Measurements from ENCODE around the gene SERPIND1. TPM values are rescaled to one million over a fixed set of nuclear protein-coding genes. Genes with fewer than 3 reads are reported as not detected.
"Not testable (repeated sequence)": the region's sequence is repeated elsewhere in the genome, so short reads cannot be mapped to it uniquely, and the experiment has no call there.

Gene SERPIND1
- total and polyA plus RNA-seq, 11 donors: 0.04 to 0.44 (median 0.15) TPM; not detected in 5

DNA sequence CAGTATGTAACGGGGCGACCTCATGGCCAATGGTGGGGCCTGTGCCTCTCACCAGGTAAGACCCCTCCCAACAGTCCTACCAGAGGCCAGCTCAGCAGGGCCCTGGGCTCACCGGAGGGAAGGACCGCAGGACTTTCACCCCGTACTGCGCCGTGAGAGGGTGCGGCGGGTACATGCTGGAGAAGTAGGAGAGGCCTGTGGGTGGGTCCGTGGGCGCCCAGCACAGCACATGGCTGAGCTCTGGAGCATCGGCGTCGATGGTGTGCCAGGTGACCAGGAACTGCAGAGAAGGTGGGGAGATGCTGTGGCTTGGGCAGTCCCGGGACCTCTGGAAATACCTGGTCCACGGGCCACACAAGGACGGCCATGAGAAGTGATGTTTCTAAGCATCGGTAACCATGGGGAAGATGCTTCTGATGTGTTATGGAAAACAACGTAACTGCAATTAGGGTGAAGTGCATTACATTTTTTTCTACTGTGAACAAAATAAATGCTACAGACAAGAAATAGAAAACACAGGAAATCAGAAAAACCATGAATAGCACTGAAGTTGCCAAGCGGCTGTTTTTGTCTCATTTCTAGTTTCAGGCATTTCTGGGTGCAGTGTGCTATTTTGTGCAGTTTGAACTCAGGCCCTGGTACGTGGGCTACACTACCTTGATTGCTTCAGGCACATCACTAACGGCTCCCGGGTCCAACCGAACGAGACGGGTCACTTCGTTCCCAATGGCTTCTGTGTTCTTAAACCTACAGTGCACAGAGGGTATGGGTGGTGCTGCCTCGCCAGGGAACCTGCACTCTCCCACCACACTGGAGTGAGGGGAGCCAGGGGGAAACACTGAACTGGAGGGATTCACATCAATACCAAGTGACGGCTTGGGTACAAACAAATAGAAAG lies 46.5 kb upstream of the SERPIND1 start:
- WGBS, 4 donors: 90 to 93% (median 92%) methylated on average over 29 of the region's 29 CpGs
- no peaks in the 10 kb centered on the region for H3K27me3 ChIP-seq
- peaks cover 0 to 8% (median 0%) of the 10 kb centered on the region in 12 donors for H3K4me1 ChIP-seq
- intact Hi-C loops (cut with DNase I): no loop called here
- DNase-seq (no peak), ATAC-seq (peak in 1 of 4 donors; percentile 32)
- no peak overlapping the region for H3K27ac ChIP-seq
- H3K36me3 ChIP-seq: peaks cover 0 to 75% (median 63%) of the 10 kb centered on the region in 9 donors
- H3K4me3 ChIP-seq: no peak overlapping the region
- TF ChIP-seq, protein P1, sequence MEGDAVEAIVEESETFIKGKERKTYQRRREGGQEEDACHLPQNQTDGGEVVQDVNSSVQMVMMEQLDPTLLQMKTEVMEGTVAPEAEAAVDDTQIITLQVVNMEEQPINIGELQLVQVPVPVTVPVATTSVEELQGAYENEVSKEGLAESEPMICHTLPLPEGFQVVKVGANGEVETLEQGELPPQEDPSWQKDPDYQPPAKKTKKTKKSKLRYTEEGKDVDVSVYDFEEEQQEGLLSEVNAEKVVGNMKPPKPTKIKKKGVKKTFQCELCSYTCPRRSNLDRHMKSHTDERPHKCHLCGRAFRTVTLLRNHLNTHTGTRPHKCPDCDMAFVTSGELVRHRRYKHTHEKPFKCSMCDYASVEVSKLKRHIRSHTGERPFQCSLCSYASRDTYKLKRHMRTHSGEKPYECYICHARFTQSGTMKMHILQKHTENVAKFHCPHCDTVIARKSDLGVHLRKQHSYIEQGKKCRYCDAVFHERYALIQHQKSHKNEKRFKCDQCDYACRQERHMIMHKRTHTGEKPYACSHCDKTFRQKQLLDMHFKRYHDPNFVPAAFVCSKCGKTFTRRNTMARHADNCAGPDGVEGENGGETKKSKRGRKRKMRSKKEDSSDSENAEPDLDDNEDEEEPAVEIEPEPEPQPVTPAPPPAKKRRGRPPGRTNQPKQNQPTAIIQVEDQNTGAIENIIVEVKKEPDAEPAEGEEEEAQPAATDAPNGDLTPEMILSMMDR (IDR thresholded peaks at IDR 0.05): no peak
- no peak for TF ChIP-seq POLR2A (IDR thresholded peaks at IDR 0.05)
- H3K9me3 ChIP-seq: no peaks in the 10 kb centered on the region

DNA sequence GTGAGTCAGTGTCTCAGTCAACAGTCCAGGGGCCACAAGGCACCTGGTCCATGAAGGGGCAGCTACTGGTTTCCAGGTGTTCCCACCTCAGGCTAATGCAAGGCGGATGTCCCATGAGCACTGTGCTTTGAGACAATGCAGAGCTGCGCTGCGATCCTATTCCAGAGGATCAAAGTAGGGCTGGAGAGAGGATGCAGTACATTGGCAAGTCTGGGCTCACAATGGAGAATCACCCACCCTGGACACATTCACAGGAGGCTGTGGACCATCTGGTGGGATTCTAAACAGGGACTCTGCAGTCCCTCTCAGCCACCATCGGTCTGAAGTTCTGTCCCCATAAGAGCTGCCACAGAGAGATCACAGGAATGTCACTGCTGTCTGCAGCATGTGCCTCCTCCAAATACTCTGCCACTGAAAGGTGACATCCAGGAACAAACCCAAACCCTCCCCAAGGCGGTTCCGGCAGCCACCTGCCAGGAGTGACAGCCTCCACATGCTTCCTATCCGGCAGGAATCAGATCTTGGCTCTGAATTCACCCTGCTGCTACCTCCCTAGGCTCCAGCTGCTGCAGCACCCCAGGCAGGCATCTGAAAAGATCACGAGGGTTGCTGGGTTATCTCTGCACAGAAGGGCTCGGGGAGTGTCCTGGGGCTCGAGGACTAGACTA lies 45.3 kb upstream of the SERPIND1 start:
- Histone ChIP-seq H3K27me3 (no peaks in the 10 kb centered on the region), H3K36me3 (peaks cover 0 to 79% (median 65%) of the 10 kb centered on the region in 9 donors), H3K4me3 (no peak overlapping the region), H3K9me3 (no peaks in the 10 kb centered on the region), H3K4me1 (peaks cover 0 to 8% (median 0%) of the 10 kb centered on the region in 12 donors), H3K27ac (no peak overlapping the region)
- DNase-seq (no peak), ATAC-seq (peak in 2 of 4 donors; percentile 10 to 13)
- intact Hi-C loops (cut with DNase I): no loop called here
- TF ChIP-seq, protein P1 (IDR thresholded peaks at IDR 0.05): no peak
- no peak for TF ChIP-seq POLR2A (IDR thresholded peaks at IDR 0.05)
- WGBS, 4 donors: 68 to 83% (median 72%) methylated on average over 6 to 10 of the region's 10 CpGs

DNA sequence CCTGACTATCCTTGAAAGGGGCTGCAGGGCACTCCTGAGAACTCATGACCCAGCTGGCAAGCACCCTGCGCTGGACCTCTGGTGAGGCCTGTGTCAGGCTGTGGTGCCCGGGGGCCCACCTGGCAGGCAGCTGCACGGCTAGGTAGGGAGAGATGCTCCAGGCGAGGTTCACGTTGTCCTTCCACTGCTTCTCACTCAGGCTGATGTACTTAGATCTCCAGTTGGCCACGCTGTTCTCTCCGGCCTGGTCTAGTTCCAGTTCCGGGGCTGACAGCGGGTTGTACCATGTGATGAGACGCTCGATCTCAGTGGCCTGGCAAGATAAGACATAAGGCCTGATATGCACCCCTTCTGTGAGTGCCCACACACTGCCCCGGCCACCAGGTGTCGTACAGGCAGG lies 44.7 kb upstream of the SERPIND1 start:
- Histone ChIP-seq H3K36me3 (peaks cover 0 to 79% (median 65%) of the 10 kb centered on the region in 9 donors), H3K4me1 (peaks cover 0 to 8% (median 0%) of the 10 kb centered on the region in 12 donors), H3K9me3 (no peaks in the 10 kb centered on the region), H3K27ac (no peak overlapping the region), H3K4me3 (no peak overlapping the region), H3K27me3 (no peaks in the 10 kb centered on the region)
- peak; percentile 7 to 37 (median 30) for ATAC-seq
- TF ChIP-seq, protein P1 (IDR thresholded peaks at IDR 0.05): no peak
- intact Hi-C loops (cut with DNase I): no loop called here
- no peak for DNase-seq
- WGBS, 4 donors: 64 to 74% (median 71%) methylated on average over 13 of the region's 13 CpGs

DNA sequence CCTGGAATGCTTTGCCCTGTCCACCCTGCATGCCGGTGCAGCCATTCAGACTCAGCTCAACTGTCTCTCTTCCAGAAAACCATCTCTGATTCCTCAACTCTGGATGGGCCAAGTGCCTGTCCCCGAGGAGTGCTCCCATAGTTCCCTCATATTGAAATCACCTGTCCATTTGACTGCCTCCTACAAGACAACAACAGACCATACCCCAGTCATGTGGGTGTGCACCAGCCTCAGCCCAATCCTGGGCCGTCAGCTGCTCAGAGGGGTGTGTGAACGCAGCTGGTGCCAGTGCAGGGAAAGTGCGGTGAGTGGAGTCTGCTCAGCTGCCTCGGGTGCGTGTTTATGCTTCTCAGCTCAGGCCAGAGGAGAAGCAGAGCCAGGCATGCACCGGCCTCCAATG lies 41.5 kb upstream of the SERPIND1 start:
- ATAC-seq; H3K9me3 ChIP-seq; H3K4me1 ChIP-seq; H3K27me3 ChIP-seq; DNase-seq; H3K4me3 ChIP-seq; intact Hi-C loops (cut with DNase I); H3K27ac ChIP-seq: not testable (repeated sequence)
- peaks cover 0 to 48% (median 39%) of the 10 kb centered on the region in 9 donors for H3K36me3 ChIP-seq
- WGBS, 4 donors: 87 to 100% (median 93%) methylated on average over 2 to 6 of the region's 8 CpGs

DNA sequence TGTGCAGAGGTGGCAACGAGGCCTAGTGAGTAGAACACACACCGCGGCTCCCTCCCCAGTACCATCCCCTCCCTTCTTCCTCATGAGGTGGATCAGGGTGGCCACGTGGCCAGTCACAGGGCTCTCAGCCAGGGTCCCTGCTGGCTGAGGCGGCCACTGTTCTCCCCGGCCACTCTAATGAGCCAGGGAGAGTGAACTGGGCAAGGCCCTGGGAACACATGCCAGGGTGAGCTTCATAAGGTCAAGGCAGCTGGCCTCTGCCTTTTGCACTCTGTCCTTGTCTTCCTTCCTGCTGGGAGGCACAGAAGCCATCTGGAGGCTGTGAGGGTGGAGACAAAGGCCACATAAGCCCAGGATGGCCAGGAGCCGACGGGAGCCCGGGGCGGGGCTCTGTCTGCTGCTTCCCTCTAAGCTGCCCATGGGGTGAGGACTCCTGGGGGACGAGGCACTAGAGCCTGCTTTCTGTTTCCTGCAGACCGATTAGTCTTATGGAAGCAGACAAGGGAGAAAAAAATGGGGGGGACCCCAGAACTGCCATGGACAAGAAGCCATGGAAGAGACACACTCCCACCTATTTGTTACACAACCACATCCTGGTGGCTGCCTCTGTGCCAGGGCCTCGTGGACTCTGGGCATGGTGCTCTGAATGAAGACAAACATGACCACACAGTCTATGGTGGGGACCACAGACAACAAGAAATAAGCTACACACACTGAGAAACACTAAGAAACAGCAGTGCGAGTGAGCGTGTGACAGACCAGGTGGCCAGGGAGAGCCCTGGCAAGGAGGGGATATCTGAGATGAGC lies 38.4 kb upstream of the SERPIND1 start:
- ATAC-seq: peak; percentile 29 to 47 (median 42)
- intact Hi-C loops (cut with DNase I); H3K4me1 ChIP-seq: not testable (repeated sequence)

DNA sequence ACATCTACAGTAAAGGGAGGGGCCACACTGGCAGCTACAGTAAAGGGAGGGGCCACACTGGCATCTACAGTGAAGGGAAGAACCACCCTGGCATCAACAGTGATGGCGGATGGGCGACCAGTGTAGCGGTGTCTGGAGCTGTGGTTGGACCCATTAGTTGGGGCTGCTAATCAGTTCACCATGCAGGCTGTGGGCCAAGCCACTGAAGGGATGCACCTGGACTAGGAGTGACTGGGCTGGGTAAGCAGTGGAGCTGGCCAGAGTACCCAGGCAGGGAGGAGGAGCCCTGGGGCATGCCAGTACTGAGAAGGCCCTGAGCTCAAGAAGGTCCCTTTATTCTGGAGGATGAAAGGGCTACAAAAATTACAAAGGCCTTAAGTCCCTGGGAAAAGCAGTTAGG lies 37.0 kb upstream of the SERPIND1 start:
- WGBS, 4 donors: 97 to 100% (median 98%) methylated on average over 3 of the region's 3 CpGs
- H3K4me3 ChIP-seq; H3K4me1 ChIP-seq; H3K9me3 ChIP-seq; intact Hi-C loops (cut with DNase I); H3K27me3 ChIP-seq; H3K27ac ChIP-seq; DNase-seq: not testable (repeated sequence)
- peak in 1 of 4 donors; percentile 14 for ATAC-seq
- H3K36me3 ChIP-seq: peaks cover 0 to 37% (median 30%) of the 10 kb centered on the region in 9 donors

More for the DNA sequence above, 38.4 kb upstream of the SERPIND1 start:
- 63 to 82% (median 73%) methylated on average over 8 to 12 of the region's 15 CpGs for WGBS, 4 donors
- not testable (repeated sequence) for H3K9me3 ChIP-seq, H3K27ac ChIP-seq, DNase-seq, H3K4me3 ChIP-seq, H3K27me3 ChIP-seq
- peaks cover 0 to 30% (median 24%) of the 10 kb centered on the region in 9 donors for H3K36me3 ChIP-seq

Data from heart left ventricle (tissue), 16 donors.